Esophagus (tissue), 2 donors: ENCODE results near the gene NRXN3. TPM values are rescaled to one million over a fixed set of nuclear protein-coding genes. Genes with fewer than 3 reads are reported as not detected.
A peak's percentile ranks its signal among the peaks of the same experiment; 100 is the strongest.

Experiments used
- H3K27ac ChIP-seq, 2 donors: one replicate each; pipeline ENCODE4 v1.5.1; 2013; ENCODE audit warnings: low read depth in 2 of 2, mild to moderate bottlenecking in 2 of 2, inconsistent platforms in 1 of 2, low read length in 1 of 2, moderate library complexity in 1 of 2
- H3K27me3 ChIP-seq, 2 donors: one replicate each; pipeline ENCODE4 v1.6.1; 2013; ENCODE audit warnings: low read length in 2 of 2, control low read depth in 1 of 2, mild to moderate bottlenecking in 1 of 2; ENCODE audit not compliant: insufficient read depth in 2 of 2, control insufficient read depth in 1 of 2
- H3K36me3 ChIP-seq, 2 donors: one replicate each; pipeline ENCODE4 v1.6.1; 2013; ENCODE audit warnings: low read length in 1 of 2; ENCODE audit not compliant: control insufficient read depth in 2 of 2, insufficient read depth in 2 of 2
- H3K4me1 ChIP-seq, 2 donors: one replicate each; pipeline ENCODE4 v1.6.1; 2013; ENCODE audit warnings: low read length in 1 of 2; ENCODE audit not compliant: control insufficient read depth in 2 of 2, insufficient read depth in 2 of 2
- H3K4me3 ChIP-seq, 2 donors: one replicate each; pipeline ENCODE4 v1.5.1; 2013; ENCODE audit warnings: low read length in 2 of 2, mild to moderate bottlenecking in 2 of 2, low read depth in 1 of 2, moderate library complexity in 1 of 2
- H3K9me3 ChIP-seq, 2 donors: one replicate each; pipeline ENCODE4 v1.6.1; 2013; ENCODE audit warnings: mild to moderate bottlenecking in 2 of 2, low read depth in 1 of 2, low read length in 1 of 2, moderate library complexity in 1 of 2; ENCODE audit not compliant: control insufficient read depth in 2 of 2, insufficient read depth in 1 of 2
- WGBS, 2 donors: extraction: QIAGEN DNeasy Blood & Tissue Kit; methylation state at CpG; one replicate each; pipeline ENCODE4 v1.1.7; 2013; 5-methylcytosine and 5-hydroxymethylcytosine counted together
- polyA plus RNA-seq, 2 donors: library from polyadenylated mRNA; stranded (reverse); fragments of 200-250 nt; gene quantifications; one replicate each; pipeline ENCODE4 v1.2.3, GENCODE V29; 2013
- donor health status: healthy with polysubstance abuse.
- donor health status: Bipolar disorder and iron deficiency.

The NRXN3 gene
- polyA plus RNA-seq, 2 donors = 1.7 to 2.2 TPM

DNA sequence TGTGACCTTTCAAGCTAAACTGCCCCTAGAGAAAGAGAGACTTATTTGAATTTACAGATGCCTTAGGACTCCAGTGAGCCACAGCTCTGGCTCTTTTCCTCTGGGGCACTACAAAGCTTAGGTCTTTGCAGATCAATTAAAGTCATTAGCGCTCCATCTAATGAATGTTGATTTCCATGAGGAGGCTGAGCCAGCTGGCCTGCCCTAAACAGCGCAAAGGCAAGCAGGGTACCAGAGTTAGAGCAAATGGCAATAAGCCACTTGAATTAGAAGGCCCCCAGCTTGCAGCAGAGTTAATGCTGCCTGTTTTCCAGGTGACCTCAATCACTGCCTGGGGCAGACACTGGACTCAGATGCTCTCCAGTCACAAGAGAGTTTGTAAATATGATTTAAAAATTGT is 1345.8 kb downstream of the NRXN3 start:
- Histone ChIP-seq H3K36me3 (no peaks in the 10 kb centered on the region), H3K4me3 (no peak overlapping the region), H3K27me3 (no peaks in the 10 kb centered on the region), H3K9me3 (no peaks in the 10 kb centered on the region), H3K27ac (no peak overlapping the region), H3K4me1 (peaks cover 0 to 2% of the 10 kb centered on the region in 2 donors)
- 90 to 92% methylated on average over 2 of the region's 2 CpGs for WGBS, 2 donors

DNA sequence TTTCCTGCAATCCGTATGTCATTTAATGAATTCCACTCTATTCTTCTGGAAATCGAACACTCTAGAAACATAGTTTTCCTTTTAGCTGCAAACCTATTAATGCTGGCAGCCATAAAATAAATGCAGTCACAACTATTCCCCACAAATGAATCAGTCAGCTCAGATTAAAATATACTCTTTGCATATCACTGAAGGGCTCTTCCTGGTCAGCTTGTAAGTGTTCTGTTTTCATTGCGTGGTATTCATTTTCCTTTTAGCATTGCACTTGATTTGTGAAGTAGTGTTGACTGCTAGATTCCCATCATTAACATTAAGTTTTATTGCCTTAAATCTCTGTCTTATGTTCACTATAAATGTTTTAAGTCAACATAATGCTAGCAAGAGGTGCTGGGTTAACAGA is 1355.2 kb downstream of the NRXN3 start:
- no peak overlapping the region for H3K27ac ChIP-seq
- no peaks in the 10 kb centered on the region for H3K9me3 ChIP-seq
- WGBS, 2 donors = 91 to 94% methylated on average over 3 of the region's 3 CpGs
- no peaks in the 10 kb centered on the region for H3K27me3 ChIP-seq
- no peak overlapping the region for H3K4me3 ChIP-seq
- no peaks in the 10 kb centered on the region for H3K36me3 ChIP-seq
- H3K4me1 ChIP-seq = no peaks in the 10 kb centered on the region

DNA sequence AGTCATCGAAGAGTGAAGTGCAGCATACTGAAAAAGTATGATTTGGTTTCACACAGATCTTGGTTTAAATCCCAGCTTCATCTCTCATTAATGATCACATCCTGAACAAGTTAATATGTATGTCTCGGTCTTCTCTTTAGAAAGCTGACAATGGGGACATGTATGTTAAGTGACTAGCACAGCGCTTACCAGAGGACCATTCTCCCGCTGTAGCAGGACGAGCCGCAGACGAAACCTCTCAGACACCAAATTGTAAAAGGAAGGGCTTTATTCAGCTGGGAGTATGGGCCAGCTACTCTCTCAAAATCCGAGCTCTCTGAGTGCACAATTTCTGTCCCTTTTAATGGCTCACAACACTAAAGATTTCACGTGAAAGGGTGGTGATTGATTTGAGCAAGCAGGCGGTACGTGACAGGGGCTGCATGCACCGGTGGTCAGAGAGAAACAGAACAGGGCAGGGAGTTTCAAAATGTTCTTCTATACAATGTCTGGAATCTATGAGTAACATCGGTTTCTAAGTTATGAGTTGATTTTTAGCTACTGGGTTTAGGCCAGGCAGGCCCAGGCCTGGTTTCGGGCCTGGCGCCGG is 1358.7 kb downstream of the NRXN3 start:
- H3K4me3 ChIP-seq = no peak overlapping the region
- peak overlapping the region in 1 of 2 donors; percentile 45 for H3K27ac ChIP-seq
- H3K9me3 ChIP-seq = no peaks in the 10 kb centered on the region
- no peaks in the 10 kb centered on the region for H3K4me1 ChIP-seq
- no peaks in the 10 kb centered on the region for H3K36me3 ChIP-seq
- WGBS, 2 donors = 63 to 71% methylated on average over 16 of the region's 16 CpGs
- no peaks in the 10 kb centered on the region for H3K27me3 ChIP-seq

DNA sequence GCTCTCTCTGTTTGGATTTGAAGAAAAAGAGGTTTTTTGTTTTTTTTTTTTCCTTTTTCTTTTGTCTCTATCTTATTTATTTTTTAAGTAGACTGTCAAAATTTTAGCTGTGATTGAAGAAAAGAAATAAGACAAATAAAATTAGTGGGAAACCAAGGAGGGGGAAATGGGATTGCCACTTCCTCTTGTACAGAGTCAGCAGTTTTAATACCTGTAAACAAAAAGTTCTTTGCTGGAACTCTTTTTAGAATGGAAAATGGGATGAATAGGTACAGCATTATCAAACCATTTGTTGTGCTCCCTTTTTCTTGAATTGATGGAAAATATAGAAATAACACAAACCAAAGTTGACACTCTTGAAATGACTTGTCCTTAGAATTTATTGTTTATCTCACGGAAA is 1360.4 kb downstream of the NRXN3 start:
- H3K36me3 ChIP-seq = no peaks in the 10 kb centered on the region
- no peaks in the 10 kb centered on the region for H3K27me3 ChIP-seq
- H3K9me3 ChIP-seq = no peaks in the 10 kb centered on the region
- WGBS, 2 donors = 92 to 94% methylated on average over 1 of the region's 1 CpG
- no peak overlapping the region for H3K4me3 ChIP-seq
- no peaks in the 10 kb centered on the region for H3K4me1 ChIP-seq
- no peak overlapping the region for H3K27ac ChIP-seq

DNA sequence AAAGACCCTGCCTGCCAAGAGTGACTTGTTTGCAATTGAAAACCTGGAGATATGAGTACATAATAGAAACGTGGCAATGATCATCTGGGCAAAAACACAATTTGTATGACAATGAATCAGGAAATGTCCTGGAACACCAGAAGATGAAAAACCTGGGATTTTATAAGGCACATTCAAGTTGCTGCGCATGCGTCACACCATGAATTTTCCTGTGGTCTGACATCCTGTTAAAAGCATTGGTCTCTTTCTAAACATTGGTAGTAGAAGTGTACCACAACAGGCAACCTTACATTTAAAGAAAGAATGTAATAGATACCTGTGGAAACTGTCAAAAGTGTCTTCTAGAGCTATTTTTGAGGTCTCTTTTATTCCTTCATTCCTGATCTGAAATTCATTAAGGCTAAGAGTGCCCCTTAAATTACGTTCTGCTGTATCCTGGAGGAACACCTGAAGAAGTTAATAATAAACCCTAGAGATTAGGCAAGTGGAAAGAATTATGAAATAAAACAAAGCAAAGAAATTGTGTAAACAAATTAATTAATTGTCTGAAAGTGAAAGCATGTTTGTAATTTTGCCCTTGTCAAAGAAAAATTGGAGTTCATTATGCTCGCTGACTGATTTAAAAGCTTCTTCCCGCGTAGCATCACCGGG is 1364.7 kb downstream of the NRXN3 start:
- no peaks in the 10 kb centered on the region for H3K4me1 ChIP-seq
- H3K27ac ChIP-seq = no peak overlapping the region
- WGBS, 2 donors = 55 to 59% methylated on average over 8 of the region's 8 CpGs
- no peaks in the 10 kb centered on the region for H3K9me3 ChIP-seq
- H3K4me3 ChIP-seq = no peak overlapping the region
- H3K27me3 ChIP-seq = no peaks in the 10 kb centered on the region
- no peaks in the 10 kb centered on the region for H3K36me3 ChIP-seq

DNA sequence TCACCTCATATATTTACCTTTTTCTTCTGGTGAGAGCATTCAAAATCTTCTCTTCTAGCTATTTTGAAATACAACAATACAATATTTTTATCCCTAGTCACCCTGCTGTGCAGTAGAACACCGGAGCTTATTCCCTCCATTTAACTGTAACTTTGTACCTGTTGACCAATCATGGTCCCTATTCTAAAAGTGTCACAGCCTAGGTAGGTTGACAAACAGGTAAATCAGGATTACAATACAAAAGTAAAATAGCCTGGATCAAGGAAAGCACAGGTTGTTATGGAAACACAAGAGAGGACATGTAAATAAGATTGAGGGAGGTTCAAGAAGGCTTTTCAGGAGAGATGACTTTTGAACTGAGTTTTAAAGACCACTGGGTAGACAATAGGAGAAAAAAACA is 1370.2 kb downstream of the NRXN3 start:
- no peak overlapping the region for H3K4me3 ChIP-seq
- 50 to 53% methylated on average over 1 of the region's 1 CpG for WGBS, 2 donors

DNA sequence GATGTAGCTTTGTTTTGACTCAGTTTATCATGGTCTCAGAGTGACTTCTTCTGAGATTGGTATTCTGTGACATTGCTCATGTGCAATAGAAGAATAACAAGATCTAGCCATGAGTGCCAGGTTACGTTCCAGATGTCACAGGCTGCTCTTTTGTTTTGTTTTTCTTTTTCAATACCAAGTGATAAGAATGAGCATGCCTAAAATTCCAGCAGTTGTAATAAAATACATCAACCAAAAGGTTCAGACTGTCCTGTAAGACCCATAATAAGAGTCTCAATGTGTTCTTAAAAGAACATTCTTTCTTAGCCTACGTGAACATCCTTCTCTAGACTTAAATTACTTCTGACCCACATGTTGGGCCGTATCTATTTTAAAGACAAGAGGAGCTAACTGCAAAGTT is 1371.9 kb downstream of the NRXN3 start:
- Histone ChIP-seq H3K9me3 (no peaks in the 10 kb centered on the region), H3K4me1 (no peaks in the 10 kb centered on the region), H3K36me3 (no peaks in the 10 kb centered on the region), H3K4me3 (no peak overlapping the region), H3K27ac (no peak overlapping the region), H3K27me3 (no peaks in the 10 kb centered on the region)
- 70 to 74% methylated on average over 3 of the region's 3 CpGs for WGBS, 2 donors

More for the DNA sequence above, 1370.2 kb downstream of the NRXN3 start:
- no peak overlapping the region for H3K27ac ChIP-seq
- no peaks in the 10 kb centered on the region for H3K27me3 ChIP-seq
- no peaks in the 10 kb centered on the region for H3K36me3 ChIP-seq
- no peaks in the 10 kb centered on the region for H3K4me1 ChIP-seq
- no peaks in the 10 kb centered on the region for H3K9me3 ChIP-seq

DNA sequence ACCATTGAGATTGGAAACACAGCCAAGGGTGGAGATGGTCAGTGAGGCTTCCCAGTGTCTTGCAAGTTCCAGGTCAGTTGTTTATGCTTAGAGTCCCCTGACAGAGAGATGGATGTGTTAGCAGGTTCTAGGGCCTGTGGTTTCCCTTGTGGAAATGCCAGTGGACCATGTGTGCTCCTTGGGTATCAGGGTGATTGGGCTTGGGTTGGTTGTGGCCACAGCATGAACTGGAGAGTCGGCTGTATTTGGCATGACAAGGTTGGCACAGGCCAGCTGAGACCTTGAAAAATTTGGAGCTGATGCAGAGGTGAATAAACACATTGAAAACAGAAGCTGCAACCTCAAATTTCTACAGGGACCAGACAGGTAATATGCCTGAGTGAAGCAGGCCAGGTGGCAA is 1373.2 kb downstream of the NRXN3 start:
- no peak overlapping the region for H3K4me3 ChIP-seq
- no peaks in the 10 kb centered on the region for H3K27me3 ChIP-seq
- no peak overlapping the region for H3K27ac ChIP-seq
- no peaks in the 10 kb centered on the region for H3K9me3 ChIP-seq
- no peaks in the 10 kb centered on the region for H3K36me3 ChIP-seq
- H3K4me1 ChIP-seq = no peaks in the 10 kb centered on the region
- WGBS, 2 donors = 78 to 87% methylated on average over 1 of the region's 1 CpG

DNA sequence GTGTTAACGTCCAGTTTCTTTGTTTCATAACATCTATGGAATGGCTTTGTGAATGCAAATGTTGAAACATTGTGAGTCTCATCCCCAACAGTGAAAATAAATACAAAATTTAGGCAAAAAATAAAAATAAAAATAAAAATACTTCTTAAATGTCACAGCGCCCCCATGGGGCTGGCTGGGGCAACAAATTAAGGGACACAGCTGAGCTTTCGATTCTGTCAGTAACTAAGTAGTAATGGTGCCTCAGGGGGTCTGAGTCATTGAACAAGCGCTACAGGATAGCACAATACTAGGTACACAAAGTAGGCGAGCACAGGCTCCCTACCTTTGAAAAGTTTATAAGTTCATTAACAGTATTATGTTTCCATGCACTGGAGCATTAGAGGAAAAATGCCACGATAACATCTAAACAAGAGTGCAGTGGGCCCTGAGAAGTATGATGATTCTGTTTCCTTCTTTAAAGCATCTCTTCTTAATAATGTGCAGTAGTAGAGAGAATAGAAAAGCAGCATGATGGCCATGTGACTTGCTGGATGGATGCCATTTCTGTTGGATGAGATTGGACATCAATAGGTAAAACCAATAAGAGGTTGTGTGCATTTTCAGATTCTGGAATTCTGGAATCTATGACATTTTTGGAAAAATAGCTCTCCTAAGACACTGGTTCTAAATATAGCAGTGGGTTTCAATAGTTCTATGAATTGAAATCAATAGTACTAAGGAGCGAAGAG is 1374.0 kb downstream of the NRXN3 start:
- 61 to 64% methylated on average over 7 of the region's 7 CpGs for WGBS, 2 donors
- H3K27me3 ChIP-seq = no peaks in the 10 kb centered on the region
- no peak overlapping the region for H3K27ac ChIP-seq
- H3K4me3 ChIP-seq = no peak overlapping the region
- no peaks in the 10 kb centered on the region for H3K9me3 ChIP-seq
- H3K4me1 ChIP-seq = no peaks in the 10 kb centered on the region
- H3K36me3 ChIP-seq = no peaks in the 10 kb centered on the region

DNA sequence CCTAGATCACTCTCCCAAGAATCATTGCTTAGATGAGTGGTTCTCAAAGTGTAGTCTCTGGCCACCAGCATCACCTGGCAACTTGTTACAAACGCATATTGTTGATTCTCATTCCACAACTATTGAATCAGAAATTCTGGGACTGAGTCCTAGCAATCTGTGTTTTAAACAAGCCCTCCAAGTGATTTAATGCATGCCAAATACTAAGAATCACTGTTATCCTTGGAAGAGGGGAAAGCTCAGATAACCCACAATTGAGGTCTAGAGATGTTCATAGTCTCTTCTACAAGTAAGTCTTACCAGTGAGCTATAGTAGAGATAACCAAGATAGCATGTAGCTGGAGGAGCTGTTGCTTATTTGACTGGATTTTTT is 1374.5 kb downstream of the NRXN3 start:
- H3K4me3 ChIP-seq = no peak overlapping the region
- H3K27ac ChIP-seq = no peak overlapping the region
- H3K36me3 ChIP-seq = no peaks in the 10 kb centered on the region
- no peaks in the 10 kb centered on the region for H3K4me1 ChIP-seq
- no peaks in the 10 kb centered on the region for H3K9me3 ChIP-seq
- no peaks in the 10 kb centered on the region for H3K27me3 ChIP-seq
- WGBS, 2 donors = 52 to 65% methylated on average over 1 of the region's 1 CpG
